PC-9 (cell line): Measurements from ENCODE around the gene CYB5R4. TPM values are rescaled to one million over a fixed set of nuclear protein-coding genes. Genes with fewer than 3 reads are reported as not detected.
"Not testable (repeated sequence)": the region's sequence is repeated elsewhere in the genome, so short reads cannot be mapped to it uniquely, and the experiment has no call there.

Source experiments
- BruUV-seq: library from RNA; stranded (reverse); fragments of 400-500 nt; replicated peaks from 2 replicates; lab custom pipeline; 2021; lab: Mats Ljungman, UMichigan
- CTCF ChIA-PET: fragments of 300-600 bp; sonication (Branson Sonifier 250); formaldehyde crosslinking; loops from one replicate; lab custom pipeline; 2022; ENCODE audit warnings: antibody characterized with exemption; lab: Charles Lee
- POLR2A ChIA-PET: fragments of 300-600 bp; sonication (Branson Sonifier 250); formaldehyde crosslinking; loops from one replicate; lab custom pipeline; 2022; ENCODE audit warnings: antibody characterized with exemption; ENCODE audit not compliant: unreplicated experiment; lab: Charles Lee
- DNase-seq, 2 experiments: peaks; one replicate each; pipeline versions ENCODE4 v3.0.0 to v3.0.0-alpha.2; 2015 to 2022; ENCODE audit warnings: mixed read lengths in 1 of 2
- H2AFZ ChIP-seq: fragments of 200-600 bp; sonication (generic); 2 replicates; pipeline ENCODE4 v1.8.1; 2017; ENCODE audit warnings: antibody characterized with exemption
- H3F3A ChIP-seq: fragments of 200-600 bp; sonication (generic); 2 replicates; pipeline ENCODE4 v1.8.1; 2017; ENCODE audit warnings: antibody characterized with exemption, mild to moderate bottlenecking, low read depth; ENCODE audit not compliant: insufficient read depth
- H3K27ac ChIP-seq: fragments of 200-600 bp; sonication (generic); 2 replicates; pipeline ENCODE4 v1.6.1; 2016; ENCODE audit warnings: mixed run types
- H3K27me3 ChIP-seq: fragments of 200-600 bp; sonication (generic); 2 replicates; pipeline ENCODE4 v1.6.1; 2016; ENCODE audit warnings: low read depth, mixed run types; ENCODE audit not compliant: insufficient read depth
- H3K36me3 ChIP-seq: fragments of 200-600 bp; sonication (generic); 2 replicates; pipeline ENCODE4 v1.6.1; 2016; ENCODE audit warnings: low read depth, mixed run types
- H3K4me1 ChIP-seq: fragments of 200-600 bp; sonication (generic); replicated peaks from 2 replicates; pipeline ENCODE4 v1.6.1; 2016; ENCODE audit warnings: mixed run types; ENCODE audit not compliant: insufficient read depth
- H3K4me2 ChIP-seq: fragments of 200-600 bp; sonication (generic); 2 replicates; pipeline ENCODE4 v1.6.1; 2017; ENCODE audit warnings: mixed run types
- H3K4me3 ChIP-seq: fragments of 200-600 bp; sonication (generic); 2 replicates; pipeline ENCODE4 v1.6.1; 2016; ENCODE audit warnings: mixed run types
- H3K79me2 ChIP-seq: fragments of 200-600 bp; sonication (generic); 2 replicates; pipeline ENCODE4 v1.6.1; 2017; ENCODE audit warnings: low read depth, mixed run types
- H3K9me2 ChIP-seq: fragments of 200-600 bp; sonication (generic); 2 replicates; pipeline ENCODE4 v1.8.1; 2017; ENCODE audit warnings: mild to moderate bottlenecking; ENCODE audit not compliant: insufficient read depth
- H3K9me3 ChIP-seq: fragments of 200-600 bp; sonication (generic); 2 replicates; pipeline ENCODE4 v1.8.1; 2016; ENCODE audit warnings: low read depth; ENCODE audit not compliant: insufficient read depth
- H4K20me1 ChIP-seq: fragments of 200-600 bp; sonication (generic); 2 replicates; pipeline ENCODE4 v1.8.1; 2017; ENCODE audit not compliant: insufficient read depth
- CTCF ChIP-seq: fragments of 200-600 bp; sonication (generic); conservative IDR thresholded peaks from 2 replicates; pipeline ENCODE4 v1.6.1; 2017; ENCODE audit warnings: mixed run types, antibody characterized with exemption, mild to moderate bottlenecking, moderate library complexity
- EZH2 ChIP-seq: fragments of 200-600 bp; sonication (generic); IDR thresholded peaks from 2 replicates; pipeline ENCODE4 v1.8.0; 2017; ENCODE audit warnings: antibody characterized with exemption, low read depth
- intact Hi-C: fragments of 100-400 bp; cut with micrococcal nuclease; formaldehyde crosslinking; loops from one replicate; pipeline ENCODE4 v1.10.0; 2022; ENCODE audit not compliant: unreplicated experiment
- total RNA-seq: library from RNA; stranded (reverse); gene quantifications from 2 replicates; pipeline ENCODE4 v1.2.3, GENCODE V29; 2021

Gene CYB5R4
- total RNA-seq, 1 experiment from 2014 or later: 22.7 TPM

- H3K27ac ChIP-seq: no peak overlapping the region
- no peaks in the 10 kb centered on the region for H3F3A ChIP-seq
- H4K20me1 ChIP-seq: no peaks in the 10 kb centered on the region
- H3K4me2 ChIP-seq: no peak overlapping the region
- H3K9me3 ChIP-seq: no peaks in the 10 kb centered on the region
- no peaks in the 10 kb centered on the region for H3K4me1 ChIP-seq
- no peaks in the 10 kb centered on the region for H3K36me3 ChIP-seq
- no peaks in the 10 kb centered on the region for H3K27me3 ChIP-seq
- BruUV-seq: no TSS peak
- CTCF ChIA-PET: no interaction called here
- intact Hi-C loops: no loop called here
- H3K4me3 ChIP-seq: no peak overlapping the region
- H3K79me2 ChIP-seq: no peaks in the 10 kb centered on the region
- no peaks in the 10 kb centered on the region for H3K9me2 ChIP-seq
- POLR2A ChIA-PET: no interaction called here
- no peak for DNase-seq
- TF ChIP-seq CTCF: no peak
- no peak for TF ChIP-seq EZH2
- H2AFZ ChIP-seq: no peak overlapping the region
These were observed 60.5 kb downstream of the CYB5R4 start for GRCh38 chr6:83920017-83920416.

DNA sequence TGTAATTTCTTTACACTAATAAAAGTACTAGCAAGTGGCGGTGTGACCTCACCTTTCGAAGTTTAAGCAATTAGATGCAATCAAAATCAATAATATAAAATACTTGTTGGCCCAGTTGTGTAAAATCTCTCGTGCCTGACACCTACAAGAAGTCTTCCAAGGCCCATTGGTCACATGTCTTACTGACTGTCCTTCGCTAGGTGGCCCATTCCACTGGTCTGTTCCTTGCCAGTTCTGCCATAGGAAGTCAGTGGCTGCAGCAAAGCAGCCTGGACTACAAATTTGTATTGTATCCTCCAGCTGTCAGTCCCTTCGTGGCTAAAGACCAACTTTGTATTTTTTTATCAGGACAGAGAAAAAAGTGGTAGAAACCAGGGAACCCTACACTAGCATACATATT lies 61.8 kb downstream of the CYB5R4 start:
- POLR2A ChIA-PET: no interaction called here
- no peak for TF ChIP-seq CTCF
- no peak for TF ChIP-seq EZH2

GRCh38 chr6:83927470-83927869 lies 68.0 kb downstream of the CYB5R4 start:
- no peak for DNase-seq
- no peaks in the 10 kb centered on the region for H3K36me3 ChIP-seq
- no peaks in the 10 kb centered on the region for H3K9me2 ChIP-seq
- no peak for TF ChIP-seq EZH2
- intact Hi-C loops: no loop called here
- no peak overlapping the region for H3K27ac ChIP-seq
- no peak overlapping the region for H3K4me2 ChIP-seq
- no peak overlapping the region for H3K4me3 ChIP-seq
- H3K27me3 ChIP-seq: no peaks in the 10 kb centered on the region
- H3F3A ChIP-seq: no peaks in the 10 kb centered on the region
- no peaks in the 10 kb centered on the region for H3K4me1 ChIP-seq
- POLR2A ChIA-PET: no interaction called here
- no peaks in the 10 kb centered on the region for H4K20me1 ChIP-seq
- CTCF ChIA-PET: no interaction called here
- no peaks in the 10 kb centered on the region for H3K9me3 ChIP-seq
- no peak overlapping the region for H2AFZ ChIP-seq
- H3K79me2 ChIP-seq: no peaks in the 10 kb centered on the region
- BruUV-seq: no TSS peak

More for the DNA sequence above, 61.8 kb downstream of the CYB5R4 start:
- Histone ChIP-seq H3K9me3 (no peaks in the 10 kb centered on the region), H3K79me2 (no peaks in the 10 kb centered on the region), H2AFZ (no peak overlapping the region), H3K36me3 (no peaks in the 10 kb centered on the region), H3K27ac (no peak overlapping the region), H3K9me2 (no peaks in the 10 kb centered on the region), H3F3A (no peaks in the 10 kb centered on the region), H3K4me1 (no peaks in the 10 kb centered on the region), H3K27me3 (no peaks in the 10 kb centered on the region), H4K20me1 (no peaks in the 10 kb centered on the region), H3K4me3 (no peak overlapping the region), H3K4me2 (no peak overlapping the region)
- DNase-seq: no peak
- CTCF ChIA-PET: no interaction called here
- no TSS peak for BruUV-seq
- intact Hi-C loops: no loop called here

DNA sequence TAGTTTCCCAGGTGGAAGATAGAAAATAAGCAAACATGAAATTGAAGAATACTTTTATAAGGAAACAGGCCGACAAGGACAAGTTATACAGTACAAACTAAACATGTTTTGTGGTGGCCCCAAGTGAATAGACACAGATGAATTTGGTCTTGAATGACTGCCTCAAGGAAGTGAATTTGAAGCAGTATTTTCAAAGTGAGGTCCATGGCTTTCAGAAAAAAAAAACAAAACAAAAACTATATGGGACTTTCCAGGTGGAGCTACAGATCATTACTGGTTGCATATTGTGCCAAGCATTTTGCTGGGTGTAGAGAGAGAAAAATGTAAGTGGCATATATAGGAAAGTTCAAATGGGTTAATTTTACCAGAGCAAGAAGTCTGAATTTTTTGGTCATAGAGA lies 68.8 kb downstream of the CYB5R4 start:
- no TSS peak for BruUV-seq
- ChIA-PET POLR2A (no interaction called here), CTCF (no interaction called here)
- TF ChIP-seq EZH2: no peak
- TF ChIP-seq CTCF: no peak
- H3K4me3 ChIP-seq: no peak overlapping the region
- intact Hi-C loops: no loop called here
- no peak overlapping the region for H3K4me2 ChIP-seq
- no peaks in the 10 kb centered on the region for H3F3A ChIP-seq
- H3K36me3 ChIP-seq: no peaks in the 10 kb centered on the region
- no peaks in the 10 kb centered on the region for H3K9me2 ChIP-seq
- H2AFZ ChIP-seq: no peak overlapping the region
- H3K4me1 ChIP-seq: no peaks in the 10 kb centered on the region
- H3K79me2 ChIP-seq: no peaks in the 10 kb centered on the region
- no peaks in the 10 kb centered on the region for H4K20me1 ChIP-seq
- no peak for DNase-seq
- no peaks in the 10 kb centered on the region for H3K9me3 ChIP-seq
- no peak overlapping the region for H3K27ac ChIP-seq
- H3K27me3 ChIP-seq: no peaks in the 10 kb centered on the region

DNA sequence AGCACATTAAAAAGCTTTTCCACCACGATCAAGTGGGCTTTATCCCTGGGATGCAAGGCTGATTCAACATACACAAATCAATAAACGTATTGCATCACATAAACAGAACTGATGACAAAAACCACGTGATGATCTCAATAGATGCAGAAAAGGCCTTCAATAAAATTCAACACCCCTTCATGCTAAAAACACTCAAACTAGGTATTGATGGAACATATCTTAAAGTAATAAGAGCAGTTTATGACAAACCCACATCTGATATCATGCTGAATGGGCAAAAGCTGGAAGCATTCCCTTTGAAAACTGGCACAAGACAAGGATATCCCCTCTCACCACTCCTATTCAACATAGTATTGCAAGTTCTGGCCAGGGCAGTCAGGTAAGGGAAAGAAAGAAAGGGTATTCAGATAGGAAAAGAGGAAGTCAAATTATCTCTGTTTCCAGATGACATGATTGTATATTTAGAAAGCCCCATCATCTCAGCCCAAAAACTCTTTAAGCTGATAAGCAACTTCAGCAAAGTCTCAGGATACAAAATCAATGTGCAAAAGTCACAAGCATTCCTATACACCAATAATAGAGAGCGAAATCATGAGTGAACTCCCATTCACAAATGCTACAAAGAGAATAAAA lies 86.8 kb downstream of the CYB5R4 start:
- H3K4me2 ChIP-seq, CTCF ChIA-PET, H3K79me2 ChIP-seq, H4K20me1 ChIP-seq, intact Hi-C loops, DNase-seq, H3K9me3 ChIP-seq, H3K27me3 ChIP-seq, H3K4me3 ChIP-seq, H3K27ac ChIP-seq, H3K4me1 ChIP-seq, POLR2A ChIA-PET, H3K36me3 ChIP-seq, H2AFZ ChIP-seq, BruUV-seq, H3F3A ChIP-seq, H3K9me2 ChIP-seq: not testable (repeated sequence)
